GM23338 (cell line): Measurements from ENCODE around the gene PCNX3.

Experiments used
- CREB1 ChIP-seq: fragments of 250-450 bp; sonication (Bioruptor Pico); IDR thresholded peaks from 2 replicates; pipeline ENCODE4 v1.5.0; 2020; ENCODE audit warnings: low read depth, mild to moderate bottlenecking, moderate library complexity
- EZH2 ChIP-seq: fragments of 200-600 bp; sonication (generic); IDR thresholded peaks from one replicate; pipeline ENCODE4 v1.8.0; 2017; ENCODE audit warnings: antibody characterized with exemption, mild to moderate bottlenecking, low read depth; ENCODE audit not compliant: unreplicated experiment
- EZH2phosphoT487 ChIP-seq: fragments of 200-600 bp; sonication (generic); IDR thresholded peaks from one replicate; pipeline ENCODE4 v1.8.1; 2018; ENCODE audit warnings: antibody characterized with exemption; ENCODE audit not compliant: unreplicated experiment
- JUNB ChIP-seq: IDR thresholded peaks from one replicate; pipeline ENCODE4 v1.6.1; 2016; ENCODE audit warnings: antibody characterized with exemption; ENCODE audit not compliant: unreplicated experiment
- NANOG ChIP-seq: IDR thresholded peaks from 2 replicates; pipeline ENCODE4 v1.6.1; 2016; ENCODE audit warnings: antibody characterized with exemption, borderline replicate concordance
- POLR2AphosphoS5 ChIP-seq: IDR thresholded peaks from 2 replicates; pipeline ENCODE4 v1.6.1; 2016; ENCODE audit warnings: antibody characterized with exemption, low read depth
- STAT1 ChIP-seq: IDR thresholded peaks from one replicate; pipeline ENCODE4 v1.6.1; 2016; ENCODE audit warnings: antibody characterized with exemption; ENCODE audit not compliant: unreplicated experiment
- ZNF114 ChIP-seq: fragments of 250-450 bp; sonication (Bioruptor Pico); IDR thresholded peaks from 2 replicates; pipeline ENCODE4 v1.5.0; 2020; ENCODE audit warnings: mild to moderate bottlenecking, moderate library complexity
- ZNF331 ChIP-seq: fragments of 250-450 bp; sonication (Bioruptor Pico); IDR thresholded peaks from 2 replicates; pipeline ENCODE4 v1.5.0; 2020; ENCODE audit warnings: low read depth, mild to moderate bottlenecking, moderate library complexity
- TF ChIP-seq, protein P1 (sequence below), 2 experiments: fragments of 200-600 bp in 1 of 2; sonication (generic) in 1 of 2; conservative IDR thresholded peaks; 2 replicates each; pipeline versions ENCODE4 v1.5.1 to v1.6.1; 2016 to 2017; ENCODE audit warnings: antibody characterized with exemption in 2 of 2, low read depth in 2 of 2, mild to moderate bottlenecking in 2 of 2, moderate library complexity in 1 of 2
- TF ChIP-seq, protein P2 (sequence below): fragments of 250-450 bp; sonication (Bioruptor Pico); IDR thresholded peaks from 2 replicates; pipeline ENCODE4 v1.5.0; 2020; ENCODE audit warnings: mild to moderate bottlenecking, moderate library complexity
- TF ChIP-seq, protein P3 (sequence below): IDR thresholded peaks from one replicate; pipeline ENCODE4 v1.6.1; 2018; ENCODE audit warnings: antibody characterized with exemption; ENCODE audit not compliant: unreplicated experiment
- TF ChIP-seq, protein P4 (sequence below): IDR thresholded peaks from 2 replicates; pipeline ENCODE4 v1.6.1; 2016; ENCODE audit warnings: antibody characterized with exemption

DNA sequence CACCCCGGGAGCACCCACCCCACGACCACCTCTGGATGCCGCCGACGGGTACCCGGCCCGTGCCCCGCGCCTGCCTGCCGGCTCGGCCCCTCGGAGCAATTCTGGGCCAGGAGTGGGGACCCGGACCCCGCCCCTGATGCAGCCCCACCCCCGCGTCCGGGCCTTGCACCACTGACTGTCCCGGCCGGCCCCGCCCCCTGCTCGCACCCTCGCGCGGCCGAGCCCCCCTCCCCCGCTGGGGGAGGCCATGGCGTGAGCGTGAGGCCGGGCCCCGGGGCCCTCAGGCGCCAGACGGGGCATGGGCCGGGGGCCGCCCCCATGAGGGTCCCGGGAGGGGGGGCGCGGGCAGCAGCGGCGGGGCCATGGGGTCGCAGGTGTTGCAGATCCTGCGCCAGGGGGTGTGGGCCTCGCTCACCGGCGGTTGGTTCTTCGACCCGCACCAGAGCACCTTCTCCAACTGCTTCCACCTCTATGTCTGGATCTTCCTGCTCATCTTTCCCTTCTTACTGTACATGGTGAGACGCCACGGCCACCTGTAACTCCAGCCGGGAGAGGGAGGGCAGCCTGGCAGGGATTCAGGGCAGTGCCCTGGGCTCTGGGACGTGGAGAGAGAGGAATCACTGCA, 486 bp downstream of the PCNX3 start:
- TF ChIP-seq, protein P1, sequence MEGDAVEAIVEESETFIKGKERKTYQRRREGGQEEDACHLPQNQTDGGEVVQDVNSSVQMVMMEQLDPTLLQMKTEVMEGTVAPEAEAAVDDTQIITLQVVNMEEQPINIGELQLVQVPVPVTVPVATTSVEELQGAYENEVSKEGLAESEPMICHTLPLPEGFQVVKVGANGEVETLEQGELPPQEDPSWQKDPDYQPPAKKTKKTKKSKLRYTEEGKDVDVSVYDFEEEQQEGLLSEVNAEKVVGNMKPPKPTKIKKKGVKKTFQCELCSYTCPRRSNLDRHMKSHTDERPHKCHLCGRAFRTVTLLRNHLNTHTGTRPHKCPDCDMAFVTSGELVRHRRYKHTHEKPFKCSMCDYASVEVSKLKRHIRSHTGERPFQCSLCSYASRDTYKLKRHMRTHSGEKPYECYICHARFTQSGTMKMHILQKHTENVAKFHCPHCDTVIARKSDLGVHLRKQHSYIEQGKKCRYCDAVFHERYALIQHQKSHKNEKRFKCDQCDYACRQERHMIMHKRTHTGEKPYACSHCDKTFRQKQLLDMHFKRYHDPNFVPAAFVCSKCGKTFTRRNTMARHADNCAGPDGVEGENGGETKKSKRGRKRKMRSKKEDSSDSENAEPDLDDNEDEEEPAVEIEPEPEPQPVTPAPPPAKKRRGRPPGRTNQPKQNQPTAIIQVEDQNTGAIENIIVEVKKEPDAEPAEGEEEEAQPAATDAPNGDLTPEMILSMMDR (conservative IDR thresholded peaks at IDR 0.05; ENCODE audit: low read depth in 2 of 2) = no peak
- no peak for TF ChIP-seq CREB1 (CRISPR knock-in tag)
- no peak for TF ChIP-seq EZH2phosphoT487
- TF ChIP-seq ZNF331 (CRISPR knock-in tag) = no peak
- no peak for TF ChIP-seq ZNF114 (CRISPR knock-in tag)
- TF ChIP-seq POLR2AphosphoS5 = no peak
- TF ChIP-seq EZH2 = no peak
- TF ChIP-seq, protein P2, sequence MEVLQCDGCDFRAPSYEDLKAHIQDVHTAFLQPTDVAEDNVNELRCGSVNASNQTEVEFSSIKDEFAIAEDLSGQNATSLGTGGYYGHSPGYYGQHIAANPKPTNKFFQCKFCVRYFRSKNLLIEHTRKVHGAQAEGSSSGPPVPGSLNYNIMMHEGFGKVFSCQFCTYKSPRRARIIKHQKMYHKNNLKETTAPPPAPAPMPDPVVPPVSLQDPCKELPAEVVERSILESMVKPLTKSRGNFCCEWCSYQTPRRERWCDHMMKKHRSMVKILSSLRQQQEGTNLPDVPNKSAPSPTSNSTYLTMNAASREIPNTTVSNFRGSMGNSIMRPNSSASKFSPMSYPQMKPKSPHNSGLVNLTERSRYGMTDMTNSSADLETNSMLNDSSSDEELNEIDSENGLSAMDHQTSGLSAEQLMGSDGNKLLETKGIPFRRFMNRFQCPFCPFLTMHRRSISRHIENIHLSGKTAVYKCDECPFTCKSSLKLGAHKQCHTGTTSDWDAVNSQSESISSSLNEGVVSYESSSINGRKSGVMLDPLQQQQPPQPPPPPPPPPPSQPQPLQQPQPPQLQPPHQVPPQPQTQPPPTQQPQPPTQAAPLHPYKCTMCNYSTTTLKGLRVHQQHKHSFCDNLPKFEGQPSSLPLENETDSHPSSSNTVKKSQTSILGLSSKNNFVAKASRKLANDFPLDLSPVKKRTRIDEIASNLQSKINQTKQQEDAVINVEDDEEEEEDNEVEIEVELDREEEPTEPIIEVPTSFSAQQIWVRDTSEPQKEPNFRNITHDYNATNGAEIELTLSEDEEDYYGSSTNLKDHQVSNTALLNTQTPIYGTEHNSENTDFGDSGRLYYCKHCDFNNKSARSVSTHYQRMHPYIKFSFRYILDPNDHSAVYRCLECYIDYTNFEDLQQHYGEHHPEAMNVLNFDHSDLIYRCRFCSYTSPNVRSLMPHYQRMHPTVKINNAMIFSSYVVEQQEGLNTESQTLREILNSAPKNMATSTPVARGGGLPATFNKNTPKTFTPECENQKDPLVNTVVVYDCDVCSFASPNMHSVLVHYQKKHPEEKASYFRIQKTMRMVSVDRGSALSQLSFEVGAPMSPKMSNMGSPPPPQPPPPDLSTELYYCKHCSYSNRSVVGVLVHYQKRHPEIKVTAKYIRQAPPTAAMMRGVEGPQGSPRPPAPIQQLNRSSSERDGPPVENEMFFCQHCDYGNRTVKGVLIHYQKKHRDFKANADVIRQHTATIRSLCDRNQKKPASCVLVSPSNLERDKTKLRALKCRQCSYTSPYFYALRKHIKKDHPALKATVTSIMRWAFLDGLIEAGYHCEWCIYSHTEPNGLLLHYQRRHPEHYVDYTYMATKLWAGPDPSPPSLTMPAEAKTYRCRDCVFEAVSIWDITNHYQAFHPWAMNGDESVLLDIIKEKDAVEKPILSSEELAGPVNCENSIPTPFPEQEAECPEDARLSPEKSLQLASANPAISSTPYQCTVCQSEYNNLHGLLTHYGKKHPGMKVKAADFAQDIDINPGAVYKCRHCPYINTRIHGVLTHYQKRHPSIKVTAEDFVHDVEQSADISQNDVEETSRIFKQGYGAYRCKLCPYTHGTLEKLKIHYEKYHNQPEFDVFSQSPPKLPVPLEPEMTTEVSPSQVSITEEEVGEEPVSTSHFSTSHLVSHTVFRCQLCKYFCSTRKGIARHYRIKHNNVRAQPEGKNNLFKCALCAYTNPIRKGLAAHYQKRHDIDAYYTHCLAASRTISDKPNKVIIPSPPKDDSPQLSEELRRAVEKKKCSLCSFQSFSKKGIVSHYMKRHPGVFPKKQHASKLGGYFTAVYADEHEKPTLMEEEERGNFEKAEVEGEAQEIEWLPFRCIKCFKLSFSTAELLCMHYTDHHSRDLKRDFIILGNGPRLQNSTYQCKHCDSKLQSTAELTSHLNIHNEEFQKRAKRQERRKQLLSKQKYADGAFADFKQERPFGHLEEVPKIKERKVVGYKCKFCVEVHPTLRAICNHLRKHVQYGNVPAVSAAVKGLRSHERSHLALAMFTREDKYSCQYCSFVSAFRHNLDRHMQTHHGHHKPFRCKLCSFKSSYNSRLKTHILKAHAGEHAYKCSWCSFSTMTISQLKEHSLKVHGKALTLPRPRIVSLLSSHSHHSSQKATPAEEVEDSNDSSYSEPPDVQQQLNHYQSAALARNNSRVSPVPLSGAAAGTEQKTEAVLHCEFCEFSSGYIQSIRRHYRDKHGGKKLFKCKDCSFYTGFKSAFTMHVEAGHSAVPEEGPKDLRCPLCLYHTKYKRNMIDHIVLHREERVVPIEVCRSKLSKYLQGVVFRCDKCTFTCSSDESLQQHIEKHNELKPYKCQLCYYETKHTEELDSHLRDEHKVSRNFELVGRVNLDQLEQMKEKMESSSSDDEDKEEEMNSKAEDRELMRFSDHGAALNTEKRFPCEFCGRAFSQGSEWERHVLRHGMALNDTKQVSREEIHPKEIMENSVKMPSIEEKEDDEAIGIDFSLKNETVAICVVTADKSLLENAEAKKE (CRISPR knock-in tag) = no peak
- TF ChIP-seq, protein P3, sequence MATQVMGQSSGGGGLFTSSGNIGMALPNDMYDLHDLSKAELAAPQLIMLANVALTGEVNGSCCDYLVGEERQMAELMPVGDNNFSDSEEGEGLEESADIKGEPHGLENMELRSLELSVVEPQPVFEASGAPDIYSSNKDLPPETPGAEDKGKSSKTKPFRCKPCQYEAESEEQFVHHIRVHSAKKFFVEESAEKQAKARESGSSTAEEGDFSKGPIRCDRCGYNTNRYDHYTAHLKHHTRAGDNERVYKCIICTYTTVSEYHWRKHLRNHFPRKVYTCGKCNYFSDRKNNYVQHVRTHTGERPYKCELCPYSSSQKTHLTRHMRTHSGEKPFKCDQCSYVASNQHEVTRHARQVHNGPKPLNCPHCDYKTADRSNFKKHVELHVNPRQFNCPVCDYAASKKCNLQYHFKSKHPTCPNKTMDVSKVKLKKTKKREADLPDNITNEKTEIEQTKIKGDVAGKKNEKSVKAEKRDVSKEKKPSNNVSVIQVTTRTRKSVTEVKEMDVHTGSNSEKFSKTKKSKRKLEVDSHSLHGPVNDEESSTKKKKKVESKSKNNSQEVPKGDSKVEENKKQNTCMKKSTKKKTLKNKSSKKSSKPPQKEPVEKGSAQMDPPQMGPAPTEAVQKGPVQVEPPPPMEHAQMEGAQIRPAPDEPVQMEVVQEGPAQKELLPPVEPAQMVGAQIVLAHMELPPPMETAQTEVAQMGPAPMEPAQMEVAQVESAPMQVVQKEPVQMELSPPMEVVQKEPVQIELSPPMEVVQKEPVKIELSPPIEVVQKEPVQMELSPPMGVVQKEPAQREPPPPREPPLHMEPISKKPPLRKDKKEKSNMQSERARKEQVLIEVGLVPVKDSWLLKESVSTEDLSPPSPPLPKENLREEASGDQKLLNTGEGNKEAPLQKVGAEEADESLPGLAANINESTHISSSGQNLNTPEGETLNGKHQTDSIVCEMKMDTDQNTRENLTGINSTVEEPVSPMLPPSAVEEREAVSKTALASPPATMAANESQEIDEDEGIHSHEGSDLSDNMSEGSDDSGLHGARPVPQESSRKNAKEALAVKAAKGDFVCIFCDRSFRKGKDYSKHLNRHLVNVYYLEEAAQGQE = no peak
- TF ChIP-seq JUNB = no peak
- TF ChIP-seq, protein P4, sequence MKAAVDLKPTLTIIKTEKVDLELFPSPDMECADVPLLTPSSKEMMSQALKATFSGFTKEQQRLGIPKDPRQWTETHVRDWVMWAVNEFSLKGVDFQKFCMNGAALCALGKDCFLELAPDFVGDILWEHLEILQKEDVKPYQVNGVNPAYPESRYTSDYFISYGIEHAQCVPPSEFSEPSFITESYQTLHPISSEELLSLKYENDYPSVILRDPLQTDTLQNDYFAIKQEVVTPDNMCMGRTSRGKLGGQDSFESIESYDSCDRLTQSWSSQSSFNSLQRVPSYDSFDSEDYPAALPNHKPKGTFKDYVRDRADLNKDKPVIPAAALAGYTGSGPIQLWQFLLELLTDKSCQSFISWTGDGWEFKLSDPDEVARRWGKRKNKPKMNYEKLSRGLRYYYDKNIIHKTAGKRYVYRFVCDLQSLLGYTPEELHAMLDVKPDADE = no peak
- TF ChIP-seq NANOG = no peak
- no peak for TF ChIP-seq STAT1
